H9 (cell line): ENCODE results near the gene NTRK2. TPM values are rescaled to one million over a fixed set of nuclear protein-coding genes. Genes with fewer than 3 reads are reported as not detected.

Source experiments
- DNase-seq: peaks from one replicate; pipeline ENCODE4 v3.0.0-alpha.2; 2017
- H2AFZ ChIP-seq: one replicate; pipeline ENCODE4 v1.6.1; 2013; ENCODE audit warnings: mild to moderate bottlenecking, low read length, control low read depth, moderate library complexity
- H2AK5ac ChIP-seq: 2 replicates; pipeline ENCODE4 v1.6.1; 2013; ENCODE audit warnings: low read length, control low read depth, mixed read lengths; ENCODE audit not compliant: insufficient read length
- H2BK120ac ChIP-seq: one replicate; pipeline ENCODE4 v1.6.1; 2013; ENCODE audit warnings: low read depth, mild to moderate bottlenecking, low read length, control low read depth, inconsistent platforms; ENCODE audit not compliant: poor library complexity, severe bottlenecking
- H2BK12ac ChIP-seq: 2 replicates; pipeline ENCODE4 v1.6.1; 2013; ENCODE audit warnings: low read length, control low read depth, mixed read lengths, low read depth; ENCODE audit not compliant: insufficient read length
- H2BK15ac ChIP-seq: 2 replicates; pipeline ENCODE4 v1.6.1; 2013; ENCODE audit warnings: low read depth, low read length, control low read depth
- H2BK20ac ChIP-seq: one replicate; pipeline ENCODE4 v1.6.1; 2013; ENCODE audit warnings: low read depth, mild to moderate bottlenecking, low read length, control low read depth, inconsistent platforms; ENCODE audit not compliant: poor library complexity, severe bottlenecking
- H2BK5ac ChIP-seq: 2 replicates; pipeline ENCODE4 v1.6.1; 2013; ENCODE audit warnings: low read length, control low read depth, mixed read lengths; ENCODE audit not compliant: insufficient read length
- H3K14ac ChIP-seq: 2 replicates; pipeline ENCODE4 v1.6.1; 2013; ENCODE audit warnings: low read length, control low read depth; ENCODE audit not compliant: insufficient read depth
- H3K18ac ChIP-seq: 2 replicates; pipeline ENCODE4 v1.6.1; 2013; ENCODE audit warnings: low read depth, mild to moderate bottlenecking, mixed read lengths, low read length, control low read depth; ENCODE audit not compliant: insufficient read length
- H3K23ac ChIP-seq: 2 replicates; pipeline ENCODE4 v1.6.1; 2013; ENCODE audit warnings: low read length, control low read depth, mixed read lengths, low read depth; ENCODE audit not compliant: insufficient read length
- H3K23me2 ChIP-seq: 2 replicates; pipeline ENCODE4 v1.6.1; 2013; ENCODE audit warnings: low read depth, mild to moderate bottlenecking, mixed read lengths, low read length, control low read depth; ENCODE audit not compliant: insufficient read length, poor library complexity, severe bottlenecking
- H3K27ac ChIP-seq: 2 replicates; pipeline ENCODE4 v1.5.1; 2013; ENCODE audit warnings: low read length, control low read depth, mixed read lengths, low read depth; ENCODE audit not compliant: insufficient read length
- H3K27me3 ChIP-seq: 2 replicates; pipeline ENCODE4 v1.6.1; 2013; ENCODE audit warnings: low read length, control low read depth, inconsistent platforms; ENCODE audit not compliant: insufficient read depth
- H3K4ac ChIP-seq: 2 replicates; pipeline ENCODE4 v1.6.1; 2013; ENCODE audit warnings: low read depth, mild to moderate bottlenecking, control low read depth, inconsistent platforms, low read length, moderate library complexity
- H3K4me1 ChIP-seq: 2 replicates; pipeline ENCODE4 v1.6.1; 2013; ENCODE audit warnings: low read length, control low read depth, inconsistent platforms; ENCODE audit not compliant: insufficient read depth
- H3K4me2 ChIP-seq: 2 replicates; pipeline ENCODE4 v1.6.1; 2013; ENCODE audit warnings: low read length, control low read depth, mixed read lengths; ENCODE audit not compliant: insufficient read length, insufficient read depth
- H3K56ac ChIP-seq: 2 replicates; pipeline ENCODE4 v1.6.1; 2013; ENCODE audit warnings: low read depth, mild to moderate bottlenecking, mixed read lengths, low read length, control low read depth; ENCODE audit not compliant: insufficient read length
- H3K79me1 ChIP-seq: 2 replicates; pipeline ENCODE4 v1.6.1; 2013; ENCODE audit warnings: low read depth, mild to moderate bottlenecking, moderate library complexity, low read length, control low read depth, inconsistent platforms; ENCODE audit not compliant: insufficient read depth, poor library complexity, severe bottlenecking
- H3K79me2 ChIP-seq: 2 replicates; pipeline ENCODE4 v1.6.1; 2013; ENCODE audit warnings: low read length, control low read depth, inconsistent platforms; ENCODE audit not compliant: insufficient read depth
- H3K9ac ChIP-seq: 2 replicates; pipeline ENCODE4 v1.6.1; 2013; ENCODE audit warnings: low read length, control low read depth, mixed read lengths; ENCODE audit not compliant: insufficient read length; ENCODE audit errors: extremely low read depth
- H3K9me3 ChIP-seq: one replicate; pipeline ENCODE4 v1.6.1; 2013; ENCODE audit warnings: low read depth, low read length, inconsistent platforms; ENCODE audit not compliant: control insufficient read depth
- H3T11ph ChIP-seq: one replicate; pipeline ENCODE4 v1.6.1; 2013; ENCODE audit warnings: mild to moderate bottlenecking, low read length, control low read depth, inconsistent platforms
- H4K20me1 ChIP-seq: one replicate; pipeline ENCODE4 v1.6.1; 2013; ENCODE audit not compliant: control insufficient read depth, insufficient read length, insufficient read depth
- H4K5ac ChIP-seq: 2 replicates; pipeline ENCODE4 v1.6.1; 2013; ENCODE audit warnings: low read depth, mild to moderate bottlenecking, mixed read lengths, low read length, control low read depth; ENCODE audit not compliant: insufficient read length
- H4K8ac ChIP-seq: replicated peaks from 2 replicates; pipeline ENCODE4 v1.6.1; 2013; ENCODE audit warnings: low read length, control low read depth, mixed read lengths, low read depth; ENCODE audit not compliant: insufficient read length
- H4K91ac ChIP-seq: 2 replicates; pipeline ENCODE4 v1.6.1; 2013; ENCODE audit warnings: low read depth, mild to moderate bottlenecking, moderate library complexity, mixed read lengths, low read length, control low read depth; ENCODE audit not compliant: insufficient read length
- H3K27ac Mint-ChIP-seq, 3 experiments: 2 replicates in 2 of 3; 3 replicates in 1 of 3; pipeline ENCODE4 v1.8.0; 2020 to 2021; ENCODE audit warnings: mixed read lengths in 3 of 3, mild to moderate bottlenecking in 1 of 3, moderate library complexity in 1 of 3
- H3K27me3 Mint-ChIP-seq: 2 replicates; pipeline ENCODE4 v1.8.0; 2021; ENCODE audit warnings: low read depth, mild to moderate bottlenecking, moderate library complexity, mixed read lengths
- H3K36me3 Mint-ChIP-seq, 3 experiments: 2 replicates in 2 of 3; 3 replicates in 1 of 3; pipeline ENCODE4 v1.8.0; 2020 to 2021; ENCODE audit warnings: low read depth in 3 of 3, mixed read lengths in 3 of 3; ENCODE audit not compliant: insufficient read depth in 1 of 3
- H3K4me1 Mint-ChIP-seq, 2 experiments: 2 replicates each; pipeline ENCODE4 v1.8.0; 2020; ENCODE audit warnings: mixed read lengths in 2 of 2
- H3K4me3 Mint-ChIP-seq, 2 experiments: 2 replicates in 1 of 2; 3 replicates in 1 of 2; pipeline ENCODE4 v1.8.0; 2020 to 2021; ENCODE audit warnings: mild to moderate bottlenecking in 2 of 2, mixed read lengths in 2 of 2, moderate library complexity in 1 of 2
- H3K9me3 Mint-ChIP-seq, 2 experiments: 2 replicates in 1 of 2; 3 replicates in 1 of 2; pipeline ENCODE4 v1.8.0; 2020; ENCODE audit warnings: mild to moderate bottlenecking in 2 of 2, mixed read lengths in 2 of 2, moderate library complexity in 1 of 2
- WGBS: extraction: QIAGEN DNeasy Blood & Tissue Kit; methylation state at CpG from one replicate; pipeline ENCODE4 v1.1.7; 2013; ENCODE audit warnings: missing lambda C conversion rate, low lambda C conversion rate, mixed read lengths; ENCODE audit not compliant: insufficient read length; ENCODE audit errors: extremely low coverage; 5-methylcytosine and 5-hydroxymethylcytosine counted together
- total RNA-seq: library from RNA; stranded (reverse); gene quantifications from 2 replicates; pipeline ENCODE4 v1.2.1, GENCODE V29; 2021
- TF ChIP-seq, protein P1 (sequence below): fragments of 200-600 bp; sonication (generic); conservative IDR thresholded peaks from 3 replicates; pipeline ENCODE4 v1.8.0; 2021; ENCODE audit warnings: antibody characterized with exemption, mild to moderate bottlenecking

The NTRK2 gene
- total RNA-seq, 1 experiment from 2014 or later, result 0.02 TPM

DNA sequence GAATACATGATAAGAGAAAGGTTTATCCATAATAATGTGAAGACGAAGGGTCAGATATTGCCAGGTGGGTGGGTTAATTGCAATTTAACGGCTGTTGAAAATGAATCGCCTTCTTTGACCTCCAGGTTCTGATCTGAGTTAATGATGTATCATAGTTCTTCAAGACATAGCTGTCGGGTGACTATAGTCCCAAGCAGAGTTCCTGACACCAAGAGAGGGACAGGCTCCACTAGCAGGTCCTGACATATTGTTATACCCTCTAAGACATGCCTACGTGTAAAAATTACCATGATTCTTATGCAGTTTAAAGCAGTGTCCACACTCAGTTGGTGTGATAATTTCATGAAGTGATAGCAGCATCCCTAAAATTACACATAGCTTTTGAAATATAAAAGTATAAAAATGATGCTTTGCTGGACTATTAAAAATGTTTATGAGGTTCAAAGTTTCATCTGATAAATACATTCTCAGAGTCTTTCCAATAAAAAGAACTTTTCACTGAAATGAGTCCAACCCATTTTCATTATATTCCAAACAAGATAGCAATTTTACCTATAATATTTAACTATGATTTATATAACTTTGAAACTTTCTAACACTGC, 53.0 kb downstream of the NTRK2 start:
- H3K4me1 ChIP-seq, result no peaks in the 10 kb centered on the region; the same call in 1 of the 2 replicates

More for the DNA sequence above, 53.0 kb downstream of the NTRK2 start:
- H2BK5ac ChIP-seq, result no peak overlapping the region
- Mint-ChIP-seq H3K27me3 (no peaks in the 10 kb centered on the region), H3K4me3 (no peak overlapping the region), H3K36me3 (no peaks in the 10 kb centered on the region), H3K9me3 (no peaks in the 10 kb centered on the region), H3K27ac (no peak overlapping the region), H3K4me1 (peaks cover 9 to 17% of the 10 kb centered on the region in 2 experiments)
- no peaks in the 10 kb centered on the region for H4K20me1 ChIP-seq
- no peaks in the 10 kb centered on the region for H3K79me2 ChIP-seq
- H2BK120ac ChIP-seq, result no peak overlapping the region
- H3K27ac ChIP-seq, result no peak overlapping the region
- no peak overlapping the region for H3K4ac ChIP-seq
- DNase-seq, result no peak
- H4K91ac ChIP-seq, result no peak overlapping the region
- H3K27me3 ChIP-seq, result no peaks in the 10 kb centered on the region
- H3K14ac ChIP-seq, result no peak overlapping the region
- no peak overlapping the region for H3K56ac ChIP-seq
- H3K4me2 ChIP-seq, result no peak overlapping the region
- H3K23ac ChIP-seq, result no peak overlapping the region
- no peaks in the 10 kb centered on the region for H3K79me1 ChIP-seq
- no peak overlapping the region for H4K5ac ChIP-seq
- no CpG with 5 or more reads among the region's 5 CpGs for WGBS
- no peak overlapping the region for H2BK12ac ChIP-seq
- H3T11ph ChIP-seq, result no peak overlapping the region
- TF ChIP-seq, protein P1, sequence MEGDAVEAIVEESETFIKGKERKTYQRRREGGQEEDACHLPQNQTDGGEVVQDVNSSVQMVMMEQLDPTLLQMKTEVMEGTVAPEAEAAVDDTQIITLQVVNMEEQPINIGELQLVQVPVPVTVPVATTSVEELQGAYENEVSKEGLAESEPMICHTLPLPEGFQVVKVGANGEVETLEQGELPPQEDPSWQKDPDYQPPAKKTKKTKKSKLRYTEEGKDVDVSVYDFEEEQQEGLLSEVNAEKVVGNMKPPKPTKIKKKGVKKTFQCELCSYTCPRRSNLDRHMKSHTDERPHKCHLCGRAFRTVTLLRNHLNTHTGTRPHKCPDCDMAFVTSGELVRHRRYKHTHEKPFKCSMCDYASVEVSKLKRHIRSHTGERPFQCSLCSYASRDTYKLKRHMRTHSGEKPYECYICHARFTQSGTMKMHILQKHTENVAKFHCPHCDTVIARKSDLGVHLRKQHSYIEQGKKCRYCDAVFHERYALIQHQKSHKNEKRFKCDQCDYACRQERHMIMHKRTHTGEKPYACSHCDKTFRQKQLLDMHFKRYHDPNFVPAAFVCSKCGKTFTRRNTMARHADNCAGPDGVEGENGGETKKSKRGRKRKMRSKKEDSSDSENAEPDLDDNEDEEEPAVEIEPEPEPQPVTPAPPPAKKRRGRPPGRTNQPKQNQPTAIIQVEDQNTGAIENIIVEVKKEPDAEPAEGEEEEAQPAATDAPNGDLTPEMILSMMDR, result no peak
- H2BK20ac ChIP-seq, result no peak overlapping the region
- H2AFZ ChIP-seq, result no peak overlapping the region
- no peak overlapping the region for H2AK5ac ChIP-seq
- no peak overlapping the region for H4K8ac ChIP-seq
- no peaks in the 10 kb centered on the region for H3K23me2 ChIP-seq
- H3K9me3 ChIP-seq, result no peaks in the 10 kb centered on the region
- no peak overlapping the region for H3K18ac ChIP-seq
- no peak overlapping the region for H2BK15ac ChIP-seq
- H3K9ac ChIP-seq, result no peak overlapping the region
